AML-193 (cell line): ENCODE data around the gene HAUS6.
"Not testable (repeated sequence)": the region's sequence is repeated elsewhere in the genome, so short reads cannot be mapped to it uniquely, and the experiment has no call there.

Experiments
- DNase-seq, 2 experiments: peaks; one replicate each; lab custom pipeline; 2025; lab: John Stamatoyannopoulos, UW

The HAUS6 gene

GRCh38 chr9:19116107-19116790 is 13.5 kb upstream of the HAUS6 start:
- no peak for DNase-seq

DNA sequence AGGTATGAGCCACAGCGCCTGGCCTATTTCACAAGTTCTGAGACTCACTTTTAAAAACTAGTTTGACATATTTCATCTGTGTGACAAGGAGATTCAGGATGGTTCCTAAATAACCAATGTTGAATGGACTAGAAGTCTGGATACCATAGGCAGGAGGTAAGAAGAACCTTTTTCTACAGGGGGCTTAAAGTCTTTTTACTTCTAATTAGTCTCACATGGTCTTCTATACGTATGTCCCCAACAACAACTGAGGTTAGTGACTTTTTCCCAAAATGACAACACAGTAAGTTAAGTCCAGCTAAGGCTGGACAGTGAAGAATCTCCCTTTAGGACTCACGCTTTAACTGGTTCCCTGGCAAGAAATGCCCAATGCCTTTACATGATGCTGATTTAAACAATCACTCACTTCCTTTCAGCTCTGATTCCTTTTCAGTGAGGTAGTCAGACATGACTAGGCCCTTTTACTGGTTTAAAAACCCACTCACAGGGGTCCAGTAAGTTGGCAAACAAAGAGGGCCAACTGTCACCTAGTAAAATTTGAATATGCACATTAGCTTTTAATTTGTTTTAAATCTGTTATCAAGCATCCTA is 12.1 kb upstream of the HAUS6 start:
- no peak for DNase-seq

GRCh38 chr9:19113964-19114679 is 11.4 kb upstream of the HAUS6 start:
- no peak for DNase-seq

GRCh38 chr9:19113064-19113611 is 10.4 kb upstream of the HAUS6 start:
- DNase-seq, result not testable (repeated sequence)

DNA sequence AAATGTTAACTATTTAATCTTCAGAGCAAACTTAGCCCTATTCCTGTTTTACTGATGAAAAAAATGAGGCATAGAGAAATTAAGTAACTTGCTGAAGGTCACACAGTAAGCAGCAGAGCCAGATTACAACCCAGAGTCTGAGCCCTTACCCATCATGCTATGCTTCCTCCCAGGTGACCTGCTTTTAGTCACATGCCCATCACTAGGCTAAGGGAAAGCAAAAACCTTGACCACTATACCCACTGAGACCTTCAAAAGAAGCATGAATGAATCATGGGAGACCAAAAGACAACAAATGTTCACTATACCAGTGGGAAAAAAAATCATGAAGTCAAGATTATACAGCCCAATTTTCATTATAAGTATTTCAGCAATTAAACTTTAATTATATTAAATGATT is 5.3 kb upstream of the HAUS6 start:
- DNase-seq, result no peak

- DNase-seq, result no peak
Observed at GRCh38 chr9:19104515-19105282, 2.0 kb upstream of the HAUS6 start.

GRCh38 chr9:19102181-19102630 is 498 bp downstream of the HAUS6 start:
- peak; percentile 24 to 32 for DNase-seq

- DNase-seq, result no peak
Observed at GRCh38 chr9:19101203-19101602, 1.5 kb downstream of the HAUS6 start.

- not testable (repeated sequence) for DNase-seq
Observed at GRCh38 chr9:19097431-19097830, 5.3 kb downstream of the HAUS6 start.

- no peak for DNase-seq
Observed at GRCh38 chr9:19087106-19088000, 15.4 kb downstream of the HAUS6 start.

GRCh38 chr9:19085295-19085694 is 17.4 kb downstream of the HAUS6 start:
- DNase-seq, result peak; percentile 8 to 33

- no peak for DNase-seq
Observed at GRCh38 chr9:19074836-19075235, 27.9 kb downstream of the HAUS6 start.

- DNase-seq, result no peak
Observed at GRCh38 chr9:19074229-19074628, 28.5 kb downstream of the HAUS6 start.

DNA sequence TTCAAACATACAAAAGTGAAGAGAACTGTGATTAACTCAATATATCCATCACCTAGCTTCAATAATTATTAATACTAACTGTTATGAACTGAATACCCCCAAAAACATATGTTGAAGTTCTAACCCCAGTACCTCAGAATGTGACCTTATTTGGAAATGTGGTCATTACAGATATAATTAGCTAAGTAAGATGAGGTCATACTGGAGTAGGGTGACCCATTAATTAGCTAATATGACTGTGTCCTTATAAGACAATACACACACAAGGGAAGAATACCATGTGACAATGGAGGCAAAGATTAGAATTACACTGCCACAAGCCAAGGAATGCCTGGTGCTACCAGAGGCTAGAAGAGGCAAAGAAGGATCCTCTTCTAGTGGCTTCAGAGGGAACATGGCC is 45.7 kb downstream of the HAUS6 start:
- no peak for DNase-seq

GRCh38 chr9:19050637-19051591 is 51.8 kb downstream of the HAUS6 start:
- no peak for DNase-seq

GRCh38 chr9:19049917-19050636 is 52.6 kb downstream of the HAUS6 start:
- DNase-seq, result peak in 1 of 2 experiments; percentile 18

GRCh38 chr9:19048966-19049916 is 53.5 kb downstream of the HAUS6 start, which contains the start of gene RRAGA:
TSS of gene RRAGA (plus strand) at chr9:19049427. CDS start at chr9:19049660, 233 bp downstream.
- DNase-seq, result peak; percentile 91 to 92

- DNase-seq, result no peak
Observed at GRCh38 chr9:19036611-19037010, 66.1 kb downstream of the HAUS6 start.
